KOPT-K1 (cell line): ENCODE results near the gene FLNB.

ENCODE experiments used
- H3K27ac ChIP-seq: fragments of 200-600 bp; sonication (generic); 2 replicates; pipeline ENCODE4 v1.5.1; 2016; ENCODE audit warnings: antibody characterized with exemption, mild to moderate bottlenecking, low read depth, low read length; ENCODE audit not compliant: poor library complexity, severe bottlenecking
- H3K36me3 ChIP-seq: fragments of 200-600 bp; sonication (generic); 2 replicates; pipeline ENCODE4 v1.5.1; 2017; ENCODE audit warnings: antibody characterized with exemption, mild to moderate bottlenecking, low read length, moderate library complexity; ENCODE audit not compliant: insufficient read depth
- H3K9me3 ChIP-seq: fragments of 200-600 bp; sonication (generic); 2 replicates; pipeline ENCODE4 v1.5.1; 2017; ENCODE audit warnings: antibody characterized with exemption, low read length, mild to moderate bottlenecking; ENCODE audit not compliant: insufficient read depth, poor library complexity, severe bottlenecking

The FLNB gene

GRCh38 chr3:58028902-58029301 is 20.7 kb downstream of the FLNB start:
- Histone ChIP-seq H3K27ac (no peak overlapping the region), H3K36me3 (no peaks in the 10 kb centered on the region), H3K9me3 (no peaks in the 10 kb centered on the region)

- Histone ChIP-seq H3K36me3 (no peaks in the 10 kb centered on the region), H3K27ac (no peak overlapping the region), H3K9me3 (no peaks in the 10 kb centered on the region)
Observed at GRCh38 chr3:58029842-58030584, 21.8 kb downstream of the FLNB start.

DNA sequence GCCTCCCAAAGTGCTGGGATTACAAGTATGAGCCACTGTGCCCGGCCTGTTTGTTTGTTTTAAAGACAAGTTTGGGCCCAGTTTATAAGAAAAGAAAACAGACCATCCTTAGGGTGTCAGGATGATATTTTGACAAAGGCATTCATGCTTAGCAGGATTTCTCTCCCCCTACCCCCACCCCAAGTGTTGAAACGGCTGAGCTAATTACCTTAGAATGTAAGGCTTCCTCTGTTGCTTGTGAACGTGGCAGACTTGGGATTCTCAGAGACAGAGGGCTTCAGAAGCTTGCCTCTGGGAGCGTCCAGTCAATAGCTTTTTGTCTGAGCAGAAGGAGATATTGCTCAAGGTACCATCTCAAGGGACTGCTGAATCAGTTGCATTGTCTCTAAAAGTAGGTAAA is 24.0 kb downstream of the FLNB start:
- no peaks in the 10 kb centered on the region for H3K36me3 ChIP-seq
- H3K9me3 ChIP-seq: no peaks in the 10 kb centered on the region
- H3K27ac ChIP-seq: no peak overlapping the region

GRCh38 chr3:58034738-58035523 is 26.7 kb downstream of the FLNB start:
- no peaks in the 10 kb centered on the region for H3K9me3 ChIP-seq
- H3K27ac ChIP-seq: no peak overlapping the region
- H3K36me3 ChIP-seq: no peaks in the 10 kb centered on the region

DNA sequence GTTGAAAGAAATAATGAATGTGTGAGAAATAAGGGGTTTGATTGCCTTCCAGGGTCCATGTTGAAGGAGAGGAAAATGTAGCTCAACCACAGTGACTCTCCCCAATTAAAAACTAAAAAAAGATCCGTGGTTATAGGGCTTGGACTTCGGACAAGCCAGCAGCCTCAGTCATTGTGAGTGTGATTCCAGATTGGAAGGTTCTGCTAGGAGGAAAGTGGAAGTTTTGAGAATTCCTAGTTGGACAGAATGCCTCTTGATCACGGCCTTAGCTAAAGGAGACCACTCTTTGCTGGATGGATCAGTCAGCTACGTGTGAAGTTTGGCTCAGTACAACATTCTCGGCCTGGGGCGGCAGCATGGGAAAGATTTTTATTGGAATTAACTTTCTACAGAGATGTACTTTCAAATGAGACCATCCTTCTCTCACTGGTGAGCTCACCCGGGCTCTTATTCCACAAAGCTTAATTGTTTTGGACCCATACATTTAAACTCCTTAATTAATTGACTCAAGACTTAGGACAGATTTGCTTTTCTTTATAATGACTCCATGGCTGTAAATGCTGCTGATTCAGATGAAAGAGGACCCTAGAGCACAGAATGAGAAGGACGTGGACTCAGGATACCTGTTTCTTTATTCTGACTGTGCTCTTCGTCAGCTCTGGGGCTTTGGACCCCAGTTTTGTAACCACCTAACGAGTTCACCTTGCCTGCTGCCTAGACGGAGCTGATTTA is 27.5 kb downstream of the FLNB start:
- no peaks in the 10 kb centered on the region for H3K36me3 ChIP-seq
- H3K9me3 ChIP-seq: no peaks in the 10 kb centered on the region
- H3K27ac ChIP-seq: no peak overlapping the region

GRCh38 chr3:58036293-58037032 is 28.2 kb downstream of the FLNB start:
- H3K9me3 ChIP-seq: no peaks in the 10 kb centered on the region
- no peaks in the 10 kb centered on the region for H3K36me3 ChIP-seq
- H3K27ac ChIP-seq: no peak overlapping the region

GRCh38 chr3:58037141-58037910 is 29.1 kb downstream of the FLNB start:
- Histone ChIP-seq H3K27ac (no peak overlapping the region), H3K36me3 (no peaks in the 10 kb centered on the region), H3K9me3 (no peaks in the 10 kb centered on the region)

GRCh38 chr3:58038675-58039292 is 30.6 kb downstream of the FLNB start:
- Histone ChIP-seq H3K27ac (no peak overlapping the region), H3K9me3 (no peaks in the 10 kb centered on the region), H3K36me3 (no peaks in the 10 kb centered on the region)

DNA sequence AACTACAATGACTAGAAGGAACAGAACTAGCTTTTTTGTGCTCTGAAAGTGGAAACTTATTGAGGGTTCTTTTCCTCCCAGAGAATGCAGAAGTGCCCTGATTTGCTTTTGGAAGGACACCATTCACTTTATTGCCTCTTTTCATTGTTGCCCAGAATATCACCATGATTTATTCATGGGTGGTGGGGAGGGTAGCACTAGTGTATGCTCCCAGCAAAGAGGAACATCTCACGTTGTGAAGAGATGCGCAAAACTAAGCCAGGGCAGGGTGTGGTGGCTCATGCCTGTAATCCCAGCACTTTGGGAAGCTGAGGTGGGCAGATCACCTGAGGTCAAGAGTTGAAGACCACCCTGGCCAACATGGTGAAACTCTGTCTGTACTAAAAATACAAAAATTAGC is 31.4 kb downstream of the FLNB start:
- Histone ChIP-seq H3K27ac (no peak overlapping the region), H3K9me3 (no peaks in the 10 kb centered on the region), H3K36me3 (no peaks in the 10 kb centered on the region)

GRCh38 chr3:58041182-58041825 is 33.1 kb downstream of the FLNB start:
- H3K36me3 ChIP-seq: no peaks in the 10 kb centered on the region
- no peaks in the 10 kb centered on the region for H3K9me3 ChIP-seq
- H3K27ac ChIP-seq: peak overlapping the region; percentile 60

GRCh38 chr3:58041826-58042324 is 33.7 kb downstream of the FLNB start:
- peak overlapping the region; percentile 60 for H3K27ac ChIP-seq
- H3K9me3 ChIP-seq: no peaks in the 10 kb centered on the region
- no peaks in the 10 kb centered on the region for H3K36me3 ChIP-seq

DNA sequence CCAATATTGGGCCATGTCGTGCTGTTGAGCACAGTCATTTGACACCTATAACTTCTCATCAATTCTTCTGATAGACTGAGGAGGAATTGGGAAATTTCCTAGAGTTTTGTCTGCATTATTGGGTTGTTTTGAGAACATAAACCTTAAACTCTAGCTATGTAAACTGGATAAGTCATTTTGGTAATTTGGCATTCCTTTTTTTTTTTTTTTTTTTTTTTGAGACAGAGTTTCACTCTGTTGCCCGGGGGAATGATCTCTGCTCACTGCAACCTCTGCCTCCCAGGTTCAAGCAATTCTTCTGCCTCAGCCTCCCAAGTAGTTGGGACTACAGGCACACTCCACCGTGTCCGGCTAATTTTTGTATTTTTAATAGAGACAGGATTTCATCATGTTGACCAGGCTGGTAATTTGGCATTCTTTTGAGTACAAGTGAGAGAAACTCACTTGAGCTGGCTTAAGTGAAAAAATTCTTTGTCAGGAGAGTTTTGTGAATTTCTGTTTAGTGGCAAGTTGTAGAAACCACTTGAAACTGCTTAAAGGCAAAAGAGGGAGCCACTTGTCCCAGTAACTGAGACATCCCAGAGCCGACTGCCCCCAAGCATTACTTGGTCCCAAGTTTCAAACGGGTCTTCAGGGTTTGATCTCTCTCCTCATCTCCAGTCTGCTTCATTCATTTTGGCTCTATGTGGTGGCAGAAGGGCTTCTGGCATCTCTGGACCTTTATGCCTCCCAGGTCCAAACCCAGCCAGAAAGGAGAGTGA is 34.9 kb downstream of the FLNB start:
- Histone ChIP-seq H3K27ac (peak overlapping the region; percentile 60), H3K36me3 (no peaks in the 10 kb centered on the region), H3K9me3 (no peaks in the 10 kb centered on the region)

DNA sequence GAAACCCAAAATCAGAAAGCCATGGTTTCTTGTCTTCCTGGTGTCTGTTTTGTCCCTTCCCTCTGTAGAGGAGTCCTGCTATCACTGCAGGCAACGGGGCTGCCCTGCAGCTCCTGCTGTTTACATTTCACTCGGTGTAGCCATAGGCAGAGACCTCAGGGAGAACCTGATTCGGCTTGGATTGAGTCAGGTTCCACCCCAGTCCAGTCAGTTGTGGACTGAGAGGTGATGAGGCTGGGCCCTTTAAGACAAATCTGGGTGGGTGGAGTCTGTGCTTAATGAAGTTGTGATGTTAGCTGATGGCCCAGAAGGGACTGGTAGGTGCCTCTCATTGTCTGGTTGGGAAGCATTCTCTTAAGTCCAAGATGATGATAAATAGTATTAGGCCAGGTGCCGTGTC is 35.7 kb downstream of the FLNB start:
- Histone ChIP-seq H3K27ac (no peak overlapping the region), H3K36me3 (no peaks in the 10 kb centered on the region), H3K9me3 (no peaks in the 10 kb centered on the region)
